GM19043 (cell line): ENCODE data around the gene FAM81B.

Experiments
- ATAC-seq: cut with Tn5 transposase; IDR thresholded peaks from one replicate; pipeline ENCODE4 v1.9.1; 2021; ENCODE audit warnings: low read depth; ENCODE audit not compliant: unreplicated experiment

FAM81B gene

DNA sequence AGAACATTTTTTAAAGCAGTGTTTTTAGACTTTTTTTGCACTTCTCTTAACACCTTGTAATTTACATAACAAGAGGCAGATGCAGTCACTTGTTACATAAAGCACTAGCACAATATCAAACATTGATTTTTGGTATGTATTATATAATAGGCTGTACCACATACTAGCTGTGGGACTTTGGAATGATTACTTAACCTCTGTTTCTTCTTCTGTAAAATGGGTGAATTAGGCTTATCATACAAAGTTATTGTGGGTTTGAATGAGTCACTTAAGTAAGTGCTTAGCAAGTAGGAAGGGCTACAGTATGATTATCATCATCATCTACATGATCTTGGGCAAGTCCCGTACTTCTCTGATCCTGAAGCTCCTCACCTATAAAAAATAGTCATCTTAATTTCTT lies 2.1 kb downstream of the FAM81B start:
- ATAC-seq, result no peak

DNA sequence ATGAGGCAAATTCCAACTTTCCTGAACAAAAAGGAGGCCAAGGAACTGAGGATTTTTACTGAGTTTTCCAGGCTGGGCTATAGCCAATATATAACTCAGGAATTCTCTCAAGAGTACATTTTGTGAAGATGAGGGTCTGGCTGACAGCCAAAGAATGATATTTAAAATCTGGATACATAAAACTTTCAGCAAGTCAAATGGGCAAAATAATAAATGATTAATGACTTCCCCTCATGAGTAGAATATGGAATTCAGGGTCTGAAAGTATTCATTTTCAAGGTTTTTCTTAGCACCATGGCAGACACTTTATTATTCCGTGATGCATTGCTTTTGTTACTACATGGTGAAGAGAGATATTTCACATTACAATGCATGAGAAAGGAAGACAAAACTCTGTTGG lies 7.8 kb downstream of the FAM81B start:
- no peak for ATAC-seq

DNA sequence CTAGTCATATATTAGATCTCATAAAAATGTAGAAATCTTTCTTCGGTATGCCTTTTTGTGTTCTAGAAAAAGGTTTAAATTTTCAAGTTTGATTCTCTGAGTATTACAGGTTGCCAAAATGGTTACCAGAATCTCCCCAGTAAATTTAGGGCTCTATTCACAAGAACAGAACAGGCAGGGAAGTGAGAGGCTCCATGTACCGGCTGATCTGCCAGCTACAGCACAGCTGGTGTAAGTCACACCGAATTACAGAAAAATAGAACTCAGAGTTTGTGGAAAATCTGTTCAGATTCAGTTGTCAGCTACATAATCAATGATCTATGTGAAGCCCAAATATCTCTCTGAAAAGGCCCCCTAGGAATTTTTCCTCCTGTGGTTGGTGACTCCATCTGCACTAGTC lies 10.5 kb downstream of the FAM81B start:
- ATAC-seq, result no peak

DNA sequence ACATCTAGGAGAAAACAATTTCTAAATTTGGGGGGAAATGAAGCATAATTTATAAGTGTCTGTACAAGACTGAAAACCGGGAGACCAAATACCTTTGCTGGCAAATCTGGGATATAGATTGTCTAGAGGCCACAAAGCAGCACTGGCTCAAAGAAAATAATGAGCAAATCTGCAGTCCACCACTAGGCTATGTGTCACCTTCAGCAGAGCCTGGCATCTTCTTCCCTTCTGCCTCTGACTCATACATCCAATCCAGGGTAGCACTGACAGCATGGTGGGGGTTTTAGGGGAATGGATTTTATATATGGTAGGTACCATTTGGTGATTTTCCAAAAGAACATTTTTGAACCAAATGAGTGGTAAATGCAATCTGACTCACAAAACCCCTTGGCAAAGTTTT lies 12.8 kb downstream of the FAM81B start:
- no peak for ATAC-seq

DNA sequence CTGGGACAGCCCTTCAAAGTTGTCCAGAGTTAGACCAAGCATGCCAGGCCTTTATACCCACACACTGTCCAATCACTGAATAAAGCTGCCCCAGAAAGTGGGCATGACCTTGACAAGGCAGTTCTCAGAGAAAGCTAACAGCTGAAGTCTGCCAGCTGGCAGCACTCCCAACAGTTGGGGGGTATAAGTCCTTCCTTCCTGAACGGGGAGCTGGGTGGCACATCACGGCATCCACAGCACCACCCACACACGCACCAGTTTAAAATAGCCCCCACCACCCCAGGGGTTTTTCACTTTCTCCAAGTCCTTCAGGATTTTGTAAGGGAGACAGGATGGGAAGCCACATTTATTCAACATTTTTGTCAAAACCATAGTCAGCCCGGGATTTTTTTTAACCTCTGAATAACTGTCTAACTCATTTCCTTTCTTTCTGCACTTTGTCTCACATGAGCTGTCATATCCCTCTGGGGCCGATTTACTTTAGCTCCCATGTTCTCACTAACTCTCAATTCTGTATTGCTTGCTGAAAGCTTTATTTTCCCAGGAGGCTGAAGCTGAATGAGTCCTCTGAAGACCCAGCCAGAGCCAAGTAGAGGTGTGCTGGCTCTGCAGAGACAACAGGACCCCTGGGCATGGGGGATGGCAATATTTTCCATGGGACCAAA lies 15.4 kb downstream of the FAM81B start:
- no peak for ATAC-seq

DNA sequence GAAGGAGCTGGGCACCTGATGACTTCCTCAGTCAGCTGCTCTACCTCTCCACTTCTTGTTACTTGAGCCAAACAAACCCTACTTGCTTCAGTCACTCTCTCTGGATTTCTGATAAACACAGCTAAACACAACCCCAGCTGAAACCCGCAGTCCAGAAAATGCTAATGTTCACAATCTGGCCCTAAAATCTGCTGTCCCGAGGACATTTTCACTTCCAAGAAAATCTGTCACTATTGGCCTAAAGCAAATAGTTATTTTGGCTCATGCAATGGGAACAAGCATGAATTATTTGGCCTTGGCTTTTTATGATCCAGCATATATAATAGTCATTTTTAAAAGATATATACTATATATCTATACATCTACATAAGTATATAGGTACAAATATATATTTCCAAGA lies 19.1 kb downstream of the FAM81B start:
- ATAC-seq, result no peak

DNA sequence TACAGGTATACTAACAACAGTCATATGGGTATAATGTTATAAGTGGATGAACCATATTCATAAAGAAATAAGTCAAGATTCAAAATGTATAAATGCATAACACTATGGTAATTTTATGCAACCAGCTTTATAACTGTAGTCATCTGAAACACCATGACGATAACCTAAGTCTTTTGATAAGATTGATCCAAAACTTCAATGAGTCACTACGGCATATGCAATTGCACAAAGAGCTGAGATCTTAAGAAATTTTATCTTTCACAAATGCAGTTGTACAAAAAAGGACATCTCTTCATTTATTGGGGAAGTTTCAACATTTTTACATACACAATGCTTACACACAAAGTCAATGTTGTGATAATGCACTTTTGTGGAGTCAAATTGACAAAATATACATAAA lies 20.3 kb downstream of the FAM81B start:
- ATAC-seq, result no peak

DNA sequence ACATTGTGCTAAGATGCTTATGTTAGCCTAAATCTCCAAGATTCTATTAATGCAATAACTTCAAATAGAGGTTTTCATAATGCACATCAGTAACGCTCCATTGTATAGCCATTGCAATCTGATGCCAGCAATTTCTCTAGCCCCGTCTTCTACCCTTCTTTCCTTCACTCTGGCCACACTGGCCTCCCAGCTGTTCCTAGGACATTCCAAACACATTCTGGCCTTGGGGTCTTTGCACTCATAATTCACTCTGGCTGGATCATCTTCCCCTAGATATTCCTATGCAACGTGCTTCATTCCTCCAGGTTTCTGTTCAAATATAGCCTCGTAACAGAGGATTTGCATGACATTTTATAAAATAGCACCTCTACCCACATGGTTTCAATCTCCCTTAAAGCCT lies 23.3 kb downstream of the FAM81B start:
- no peak for ATAC-seq

DNA sequence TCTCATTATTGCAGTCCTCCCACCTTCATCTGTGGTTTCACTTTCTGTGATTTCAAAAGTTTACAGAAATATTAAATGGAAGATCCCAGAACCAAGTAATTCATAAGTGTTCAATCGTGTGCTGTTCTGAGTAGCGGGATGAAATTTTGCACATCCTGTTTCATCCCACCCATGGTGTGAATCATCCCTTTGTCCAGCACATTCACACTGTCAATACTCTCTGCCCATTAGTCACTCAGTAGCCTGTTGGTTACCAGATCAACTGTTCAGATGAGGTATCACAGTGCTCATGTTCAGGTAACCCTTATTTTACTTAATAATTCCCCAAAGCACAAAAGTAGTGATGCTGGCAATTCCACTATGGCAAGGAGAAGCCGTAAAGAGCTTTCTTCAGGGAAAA lies 26.8 kb downstream of the FAM81B start:
- ATAC-seq, result no peak

DNA sequence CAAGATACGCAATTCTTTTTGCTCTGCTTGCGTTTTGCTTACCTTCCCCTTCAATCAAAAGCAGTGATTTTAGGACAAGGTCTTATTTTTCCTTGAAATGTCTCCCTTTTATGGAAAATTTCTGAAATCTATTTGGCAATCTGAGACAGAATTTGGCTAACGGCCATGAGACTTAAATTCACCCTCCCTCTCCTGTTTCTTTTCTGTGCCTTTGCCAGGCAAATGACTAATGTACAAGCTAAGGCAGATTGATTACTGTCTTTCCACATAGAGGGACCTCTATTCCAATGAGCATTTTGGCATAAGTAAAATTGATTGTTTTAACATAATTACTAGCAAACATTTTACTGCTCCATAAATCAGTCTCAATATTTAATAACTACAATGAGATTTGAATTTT lies 31.7 kb downstream of the FAM81B start:
- ATAC-seq, result no peak

DNA sequence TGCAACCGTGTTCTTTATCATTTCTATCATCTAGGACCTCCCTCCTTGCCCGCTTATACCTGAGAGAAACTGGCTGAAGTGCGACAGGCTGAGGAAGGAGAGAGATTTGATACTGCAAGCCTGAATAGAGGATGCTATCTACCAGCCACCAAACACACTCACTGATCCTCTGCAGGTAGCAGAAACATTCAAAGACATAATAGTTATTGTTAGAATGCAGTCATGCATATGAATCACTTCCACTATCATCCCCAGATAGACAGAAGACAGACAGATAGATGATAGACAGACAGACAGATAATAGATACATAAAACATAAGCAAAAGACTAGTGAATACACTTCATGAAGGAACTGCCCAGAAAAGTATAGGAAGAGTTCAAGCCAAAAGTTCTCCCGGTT lies 32.9 kb downstream of the FAM81B start:
- ATAC-seq, result peak; percentile 56

DNA sequence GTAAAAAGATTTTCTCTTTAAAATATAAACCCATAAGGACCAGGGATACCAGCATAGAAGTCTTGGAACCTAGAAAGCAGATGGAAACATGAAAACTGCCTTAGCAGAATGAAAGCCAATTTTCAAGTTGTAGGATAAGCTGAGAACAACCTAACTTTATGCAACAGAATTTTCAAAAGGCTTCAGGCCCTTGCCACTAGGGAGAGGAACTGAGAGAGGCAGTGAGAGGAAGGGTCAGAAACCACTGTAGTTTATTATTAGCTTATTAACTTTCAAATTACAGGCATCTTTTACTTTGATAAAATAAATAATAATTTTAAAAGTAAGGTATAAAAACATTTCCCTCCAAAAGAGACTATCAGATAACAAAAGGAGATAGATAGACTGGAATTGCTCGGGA lies 33.4 kb downstream of the FAM81B start:
- peak; percentile 80 for ATAC-seq

DNA sequence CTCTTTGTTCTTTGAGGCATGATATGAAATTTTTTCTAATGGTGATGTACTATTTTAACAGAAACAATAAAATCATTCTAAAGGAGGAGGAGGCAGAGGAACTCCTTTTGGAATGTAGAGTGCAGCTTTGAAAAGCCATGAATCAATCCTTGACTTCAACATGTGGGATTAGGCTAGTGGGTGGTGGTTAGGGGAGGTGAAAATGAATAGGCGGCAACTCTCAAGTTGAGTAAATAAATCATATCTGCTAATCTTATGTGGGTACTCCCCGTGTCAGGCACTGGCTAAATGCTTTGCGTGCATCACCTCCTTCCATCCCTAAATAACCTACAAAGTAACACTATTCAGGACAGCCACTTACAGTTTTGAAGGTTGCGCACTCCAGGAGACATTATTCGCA lies 35.1 kb downstream of the FAM81B start:
- no peak for ATAC-seq

DNA sequence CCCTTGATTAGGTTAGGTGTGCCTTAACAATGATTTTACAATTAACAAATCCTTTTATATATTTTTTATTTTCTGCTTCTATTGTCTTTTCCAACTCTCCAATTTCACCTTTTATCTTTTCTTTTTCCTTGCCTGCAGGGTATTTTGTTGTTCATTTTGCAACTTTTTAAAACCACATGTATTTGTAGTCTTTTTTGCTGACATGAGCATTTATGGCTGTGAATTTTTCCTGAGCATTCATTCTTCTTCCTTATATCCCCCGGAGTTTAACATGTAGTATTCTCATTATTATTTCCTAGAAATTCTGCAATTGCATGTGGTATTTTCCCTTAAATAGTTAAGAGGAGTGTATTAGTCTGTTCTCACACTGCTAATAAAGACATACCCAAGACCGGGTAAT lies 41.6 kb downstream of the FAM81B start:
- ATAC-seq, result no peak

DNA sequence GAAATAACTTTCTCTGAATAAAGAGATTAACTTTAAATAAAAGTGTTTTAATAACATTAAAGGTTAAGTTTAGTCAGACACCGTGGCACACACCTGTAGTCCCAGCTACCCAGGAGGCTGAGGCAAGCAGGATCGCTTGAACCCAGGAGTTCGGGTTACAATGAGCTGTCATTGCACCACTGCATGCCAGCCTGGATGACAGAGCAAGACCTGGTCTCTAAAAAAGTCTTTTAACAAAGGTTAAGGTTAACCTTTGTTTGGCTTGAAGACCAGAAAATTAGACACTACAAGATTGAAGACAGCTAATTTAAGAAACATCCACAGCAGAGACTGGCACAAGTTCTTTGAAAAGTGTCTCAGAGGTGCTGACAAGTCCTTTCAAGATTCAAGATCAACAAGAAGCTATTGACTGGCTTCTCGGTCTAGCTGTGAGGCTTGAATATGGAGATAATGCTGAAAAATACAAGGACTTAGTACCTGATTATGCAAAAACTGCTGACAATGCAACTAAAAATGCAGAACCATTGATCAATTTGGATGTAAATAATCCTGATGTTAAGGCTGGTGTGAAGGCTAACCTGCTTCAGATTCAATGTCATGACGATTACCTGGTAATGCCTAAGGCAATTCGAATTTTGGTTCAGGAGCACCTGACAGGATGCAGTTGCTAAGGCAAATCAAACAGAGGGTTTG lies 48.8 kb downstream of the FAM81B start:
- no peak for ATAC-seq

DNA sequence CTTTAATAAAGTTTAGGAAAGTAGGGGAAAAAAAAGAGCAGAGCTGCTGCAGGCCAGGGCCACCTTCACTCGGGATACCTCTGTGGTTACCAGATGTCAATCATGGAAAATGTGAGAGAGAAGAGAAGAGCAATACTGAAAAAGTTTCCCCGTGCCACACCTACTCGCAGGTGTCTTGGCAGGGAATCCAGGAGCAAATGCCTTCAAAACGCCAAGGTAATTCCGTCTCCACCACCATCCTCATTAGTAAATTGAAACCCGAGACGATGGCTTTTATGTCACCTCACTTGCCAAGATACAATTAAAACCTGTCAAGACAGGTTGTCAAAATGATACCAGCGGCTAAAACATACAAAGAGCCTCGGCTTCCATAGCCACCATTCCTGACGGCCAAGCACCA lies 49.7 kb downstream of the FAM81B start:
- no peak for ATAC-seq

DNA sequence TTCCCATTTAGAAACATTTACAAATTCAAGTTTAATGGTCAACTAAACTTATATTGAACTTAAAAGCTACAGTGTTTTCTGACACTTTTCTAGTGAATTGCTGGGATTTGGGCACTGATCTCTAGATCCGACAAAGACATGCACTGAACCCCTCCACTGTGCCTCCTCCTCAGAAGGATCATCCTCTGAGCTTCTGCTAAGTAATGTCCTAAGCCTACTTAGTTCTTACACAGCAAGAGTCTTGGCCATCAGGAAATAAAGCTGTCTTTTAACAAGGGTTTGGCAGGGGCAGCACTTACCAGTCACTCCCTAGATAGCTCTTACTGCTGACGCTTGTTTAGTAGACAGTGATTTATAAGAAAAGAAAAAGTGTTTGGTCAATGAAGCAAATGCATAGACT lies 50.5 kb downstream of the FAM81B start:
- no peak for ATAC-seq

DNA sequence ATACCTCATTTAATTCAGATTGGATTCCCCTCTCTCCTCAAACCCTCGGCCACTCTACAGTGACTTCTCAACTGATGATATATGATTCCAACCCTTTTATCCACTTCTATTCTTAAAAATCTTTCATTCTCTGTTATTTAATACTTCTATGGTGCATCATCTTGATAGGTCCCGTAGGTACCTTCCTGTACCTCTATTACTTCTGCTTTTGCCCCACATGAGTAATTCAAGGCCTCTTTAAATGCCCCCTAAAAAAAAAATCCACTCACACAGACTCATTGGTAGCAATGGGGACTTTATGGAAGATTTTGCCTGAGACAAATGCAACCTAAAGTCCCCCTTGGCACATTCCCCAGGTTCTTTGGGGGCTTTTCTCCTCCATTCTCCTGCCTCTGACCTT lies 54.3 kb downstream of the FAM81B start:
- ATAC-seq, result no peak

DNA sequence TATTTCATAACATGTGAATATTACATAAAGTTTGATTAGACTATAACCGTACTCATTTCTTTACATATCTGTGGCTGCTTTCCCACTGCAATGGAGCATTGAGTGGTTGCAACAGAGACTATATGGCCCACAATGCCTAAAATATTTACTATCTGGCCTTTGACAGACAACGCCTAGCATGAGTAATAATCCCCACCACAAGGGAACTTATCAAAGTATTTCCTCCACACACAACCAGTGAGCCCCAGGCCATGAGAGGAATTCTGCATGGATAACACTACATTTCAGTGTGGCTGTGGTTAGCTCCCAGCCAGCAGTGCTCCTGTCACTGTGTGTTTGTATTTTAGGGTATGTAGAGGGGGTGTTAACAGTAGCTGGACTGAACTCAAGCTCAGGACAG lies 54.8 kb downstream of the FAM81B start:
- ATAC-seq, result no peak

DNA sequence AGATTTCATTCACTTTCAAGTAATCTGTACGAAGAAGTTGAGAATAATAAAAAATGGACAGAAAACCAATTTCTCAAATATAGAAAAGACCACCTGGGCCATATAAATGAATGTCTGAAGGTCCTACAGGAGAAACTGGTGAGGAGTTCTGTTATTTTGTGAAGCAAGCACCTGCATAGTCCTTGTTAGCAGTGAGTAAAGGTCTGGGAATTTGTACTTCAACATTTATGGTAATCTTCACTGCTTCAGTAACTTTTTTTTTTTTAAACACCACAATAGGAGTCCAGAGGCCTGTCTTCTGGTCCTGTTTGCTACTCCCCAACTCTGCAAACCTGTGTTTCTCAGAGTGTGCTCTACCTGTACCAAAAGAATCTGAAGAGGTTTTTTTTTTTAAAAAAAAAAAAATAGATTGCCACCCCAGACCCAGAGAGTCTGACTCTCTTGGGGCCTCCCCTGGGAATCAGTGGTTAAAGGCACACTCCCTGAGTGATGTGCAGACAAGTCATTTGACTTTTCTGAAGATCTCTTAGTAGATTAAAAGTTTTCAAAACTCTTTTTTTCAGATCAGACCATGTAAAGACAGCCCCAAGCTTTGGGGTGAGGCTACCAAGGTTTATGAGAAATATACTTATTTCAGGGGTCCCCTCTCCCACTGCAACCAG lies 55.5 kb downstream of the FAM81B start:
- no peak for ATAC-seq

DNA sequence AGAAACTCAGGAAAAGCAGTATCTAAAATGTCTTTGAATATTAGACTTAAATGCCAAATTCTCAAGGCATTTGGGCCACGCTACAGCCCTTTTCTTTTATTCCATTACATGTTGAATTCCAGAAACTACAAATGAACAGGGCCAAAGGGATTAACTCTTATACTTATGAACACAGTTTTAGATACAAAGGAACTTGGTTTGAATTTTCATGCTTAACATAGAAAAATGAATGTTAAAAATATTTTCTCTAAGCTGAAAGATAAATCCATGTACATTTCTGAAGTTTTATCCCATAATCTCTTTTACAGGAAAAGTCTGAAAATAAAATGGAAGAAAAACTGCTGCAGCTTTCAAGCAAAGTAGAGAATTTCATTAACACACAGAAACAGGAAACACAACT lies 56.8 kb downstream of the FAM81B start:
- no peak for ATAC-seq

DNA sequence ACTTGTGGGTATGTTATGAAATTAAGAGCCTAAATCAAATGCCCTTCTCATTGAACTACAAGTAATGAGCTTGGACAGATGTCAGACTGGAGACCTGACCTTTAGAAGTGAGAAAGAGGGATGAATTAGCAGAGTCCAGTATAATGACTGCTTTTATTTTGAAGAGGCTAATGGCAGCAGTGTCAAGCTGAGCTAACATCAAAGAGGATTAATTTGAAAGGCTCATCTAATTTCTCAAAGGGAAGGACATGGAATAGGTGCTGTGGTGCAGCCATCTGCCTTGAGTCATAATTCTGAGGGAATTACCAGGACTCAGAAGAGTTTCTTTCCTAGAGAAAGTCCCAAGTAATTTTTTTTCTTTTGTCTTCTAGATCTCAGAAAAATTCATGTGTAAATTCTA lies 57.6 kb downstream of the FAM81B start:
- no peak for ATAC-seq
